ENCODE data around the gene CCDC102B.

Gene CCDC102B

GRCh38 chr18:68984342-68984741, 186.5 kb downstream of the CCDC102B start:
- ChIA-PET CTCF (interaction anchor here (1.0 kb wide), 1 partner anchor 11 kb away, joined by 3 read pairs; no protein-coding TSS in a partner anchor), POLR2A (no interaction called here)
- Histone ChIP-seq H3K9me3 (ENCODE audit: control extremely low read depth in 1 of 5, control insufficient read depth in 4 of 5, insufficient read depth in 2 of 5, low read depth in 1 of 5, low read length in 4 of 5) (peaks cover 0 to 6% (median 0%) of the 10 kb centered on the region in 5 experiments), H3K27ac (ENCODE audit: insufficient read depth in 1 of 2, low read depth in 1 of 2, low read length in 2 of 2, poor library complexity in 1 of 2, severe bottlenecking in 2 of 2) (no peak overlapping the region), H3K27me3 (replicated peaks in 2 of 5; ENCODE audit: control insufficient read depth in 4 of 5, insufficient read depth in 5 of 5, low read length in 4 of 5) (no peaks in the 10 kb centered on the region), H3K4me1 (ENCODE audit: control extremely low read depth in 1 of 4, control insufficient read depth in 4 of 4, insufficient read depth in 4 of 4, low read length in 3 of 4) (no peaks in the 10 kb centered on the region), H3K36me3 (ENCODE audit: control insufficient read depth in 4 of 4, insufficient read depth in 4 of 4, low read length in 3 of 4) (no peaks in the 10 kb centered on the region), H3K4me3 (ENCODE audit: control insufficient read depth in 1 of 7, extremely low read depth in 1 of 7, insufficient read depth in 4 of 7, low read depth in 2 of 7, low read length in 6 of 7) (no peak overlapping the region)
- no peak for DNase-seq
- no CpG with 5 or more reads among the region's 2 CpGs for WGBS (ENCODE audit: insufficient coverage)

GRCh38 chr18:68985172-68985820, 187.4 kb downstream of the CCDC102B start:
- no peak overlapping the region for H3K27ac ChIP-seq (ENCODE audit: insufficient read depth in 1 of 2, low read depth in 1 of 2, low read length in 2 of 2, poor library complexity in 1 of 2, severe bottlenecking in 2 of 2)
- POLR2A ChIA-PET, result no interaction called here
- no peaks in the 10 kb centered on the region for H3K27me3 ChIP-seq (replicated peaks in 2 of 5; ENCODE audit: control insufficient read depth in 4 of 5, insufficient read depth in 5 of 5, low read length in 4 of 5)
- peaks cover 0 to 6% (median 0%) of the 10 kb centered on the region in 5 experiments for H3K9me3 ChIP-seq (ENCODE audit: control extremely low read depth in 1 of 5, control insufficient read depth in 4 of 5, insufficient read depth in 2 of 5, low read depth in 1 of 5, low read length in 4 of 5)
- CTCF ChIA-PET, result no interaction called here
- WGBS (ENCODE audit: insufficient coverage), result no CpG with 5 or more reads among the region's 2 CpGs
- DNase-seq, result no peak
- no peaks in the 10 kb centered on the region for H3K4me1 ChIP-seq (ENCODE audit: control extremely low read depth in 1 of 4, control insufficient read depth in 4 of 4, insufficient read depth in 4 of 4, low read length in 3 of 4)
- no peak overlapping the region for H3K4me3 ChIP-seq (ENCODE audit: control insufficient read depth in 1 of 7, extremely low read depth in 1 of 7, insufficient read depth in 4 of 7, low read depth in 2 of 7, low read length in 6 of 7)
- H3K36me3 ChIP-seq (ENCODE audit: control insufficient read depth in 4 of 4, insufficient read depth in 4 of 4, low read length in 3 of 4), result no peaks in the 10 kb centered on the region

GRCh38 chr18:68991286-68991685, 193.4 kb downstream of the CCDC102B start:
- CTCF ChIA-PET, result no interaction called here
- POLR2A ChIA-PET, result no interaction called here

GRCh38 chr18:68992719-68993482, 195.0 kb downstream of the CCDC102B start:
- H3K27ac ChIP-seq (ENCODE audit: insufficient read depth in 1 of 2, low read depth in 1 of 2, low read length in 2 of 2, poor library complexity in 1 of 2, severe bottlenecking in 2 of 2), result no peak overlapping the region
- POLR2A ChIA-PET, result no interaction called here
- WGBS (ENCODE audit: insufficient coverage), result 87% methylated on average over 10 of the region's 12 CpGs

More at GRCh38 chr18:68991286-68991685, 193.4 kb downstream of the CCDC102B start:
- Histone ChIP-seq H3K27me3 (replicated peaks in 2 of 5; ENCODE audit: control insufficient read depth in 4 of 5, insufficient read depth in 5 of 5, low read length in 4 of 5) (no peaks in the 10 kb centered on the region), H3K27ac (ENCODE audit: insufficient read depth in 1 of 2, low read depth in 1 of 2, low read length in 2 of 2, poor library complexity in 1 of 2, severe bottlenecking in 2 of 2) (no peak overlapping the region), H3K9me3 (ENCODE audit: control extremely low read depth in 1 of 5, control insufficient read depth in 4 of 5, insufficient read depth in 2 of 5, low read depth in 1 of 5, low read length in 4 of 5) (peaks cover 0 to 6% (median 0%) of the 10 kb centered on the region in 5 experiments), H3K4me3 (ENCODE audit: control insufficient read depth in 1 of 7, extremely low read depth in 1 of 7, insufficient read depth in 4 of 7, low read depth in 2 of 7, low read length in 6 of 7) (no peak overlapping the region), H3K36me3 (ENCODE audit: control insufficient read depth in 4 of 4, insufficient read depth in 4 of 4, low read length in 3 of 4) (no peaks in the 10 kb centered on the region), H3K4me1 (ENCODE audit: control extremely low read depth in 1 of 4, control insufficient read depth in 4 of 4, insufficient read depth in 4 of 4, low read length in 3 of 4) (no peaks in the 10 kb centered on the region)
- DNase-seq, result no peak

GRCh38 chr18:68995675-68996074, 197.8 kb downstream of the CCDC102B start:
- Histone ChIP-seq H3K4me3 (ENCODE audit: control insufficient read depth in 1 of 7, extremely low read depth in 1 of 7, insufficient read depth in 4 of 7, low read depth in 2 of 7, low read length in 6 of 7) (no peak overlapping the region), H3K4me1 (ENCODE audit: control extremely low read depth in 1 of 4, control insufficient read depth in 4 of 4, insufficient read depth in 4 of 4, low read length in 3 of 4) (no peaks in the 10 kb centered on the region), H3K27ac (ENCODE audit: insufficient read depth in 1 of 2, low read depth in 1 of 2, low read length in 2 of 2, poor library complexity in 1 of 2, severe bottlenecking in 2 of 2) (no peak overlapping the region), H3K36me3 (ENCODE audit: control insufficient read depth in 4 of 4, insufficient read depth in 4 of 4, low read length in 3 of 4) (no peaks in the 10 kb centered on the region), H3K9me3 (ENCODE audit: control extremely low read depth in 1 of 5, control insufficient read depth in 4 of 5, insufficient read depth in 2 of 5, low read depth in 1 of 5, low read length in 4 of 5) (no peaks in the 10 kb centered on the region), H3K27me3 (replicated peaks in 2 of 5; ENCODE audit: control insufficient read depth in 4 of 5, insufficient read depth in 5 of 5, low read length in 4 of 5) (no peaks in the 10 kb centered on the region)
- ChIA-PET POLR2A (no interaction called here), CTCF (no interaction called here)
- no peak for DNase-seq
- WGBS (ENCODE audit: insufficient coverage), result 69% methylated on average over 4 of the region's 4 CpGs

More at GRCh38 chr18:68992719-68993482, 195.0 kb downstream of the CCDC102B start:
- H3K4me1 ChIP-seq (ENCODE audit: control extremely low read depth in 1 of 4, control insufficient read depth in 4 of 4, insufficient read depth in 4 of 4, low read length in 3 of 4), result no peaks in the 10 kb centered on the region
- CTCF ChIA-PET, result no interaction called here
- H3K36me3 ChIP-seq (ENCODE audit: control insufficient read depth in 4 of 4, insufficient read depth in 4 of 4, low read length in 3 of 4), result no peaks in the 10 kb centered on the region
- no peak overlapping the region for H3K4me3 ChIP-seq (ENCODE audit: control insufficient read depth in 1 of 7, extremely low read depth in 1 of 7, insufficient read depth in 4 of 7, low read depth in 2 of 7, low read length in 6 of 7)
- no peaks in the 10 kb centered on the region for H3K9me3 ChIP-seq (ENCODE audit: control extremely low read depth in 1 of 5, control insufficient read depth in 4 of 5, insufficient read depth in 2 of 5, low read depth in 1 of 5, low read length in 4 of 5)
- DNase-seq, result no peak
- H3K27me3 ChIP-seq (replicated peaks in 2 of 5; ENCODE audit: control insufficient read depth in 4 of 5, insufficient read depth in 5 of 5, low read length in 4 of 5), result no peaks in the 10 kb centered on the region

GRCh38 chr18:68997845-68998244, 200.0 kb downstream of the CCDC102B start:
- 100% methylated on average over 1 of the region's 3 CpGs for WGBS (ENCODE audit: insufficient coverage)

GRCh38 chr18:69000366-69000765, 202.5 kb downstream of the CCDC102B start:
- no peak overlapping the region for H3K4me3 ChIP-seq (ENCODE audit: control insufficient read depth in 1 of 7, extremely low read depth in 1 of 7, insufficient read depth in 4 of 7, low read depth in 2 of 7, low read length in 6 of 7)
- no CpG with 5 or more reads among the region's 1 CpG for WGBS (ENCODE audit: insufficient coverage)

More at GRCh38 chr18:68997845-68998244, 200.0 kb downstream of the CCDC102B start:
- ChIA-PET POLR2A (no interaction called here), CTCF (no interaction called here)
- no peaks in the 10 kb centered on the region for H3K36me3 ChIP-seq (ENCODE audit: control insufficient read depth in 4 of 4, insufficient read depth in 4 of 4, low read length in 3 of 4)
- no peaks in the 10 kb centered on the region for H3K9me3 ChIP-seq (ENCODE audit: control extremely low read depth in 1 of 5, control insufficient read depth in 4 of 5, insufficient read depth in 2 of 5, low read depth in 1 of 5, low read length in 4 of 5)
- no peaks in the 10 kb centered on the region for H3K4me1 ChIP-seq (ENCODE audit: control extremely low read depth in 1 of 4, control insufficient read depth in 4 of 4, insufficient read depth in 4 of 4, low read length in 3 of 4)
- no peak for DNase-seq
- H3K27ac ChIP-seq (ENCODE audit: insufficient read depth in 1 of 2, low read depth in 1 of 2, low read length in 2 of 2, poor library complexity in 1 of 2, severe bottlenecking in 2 of 2), result no peak overlapping the region
- H3K27me3 ChIP-seq (replicated peaks in 2 of 5; ENCODE audit: control insufficient read depth in 4 of 5, insufficient read depth in 5 of 5, low read length in 4 of 5), result no peaks in the 10 kb centered on the region
- no peak overlapping the region for H3K4me3 ChIP-seq (ENCODE audit: control insufficient read depth in 1 of 7, extremely low read depth in 1 of 7, insufficient read depth in 4 of 7, low read depth in 2 of 7, low read length in 6 of 7)

More at GRCh38 chr18:69000366-69000765, 202.5 kb downstream of the CCDC102B start:
- DNase-seq, result no peak
- H3K27me3 ChIP-seq (replicated peaks in 2 of 5; ENCODE audit: control insufficient read depth in 4 of 5, insufficient read depth in 5 of 5, low read length in 4 of 5), result no peaks in the 10 kb centered on the region
- no peaks in the 10 kb centered on the region for H3K9me3 ChIP-seq (ENCODE audit: control extremely low read depth in 1 of 5, control insufficient read depth in 4 of 5, insufficient read depth in 2 of 5, low read depth in 1 of 5, low read length in 4 of 5)
- no peaks in the 10 kb centered on the region for H3K4me1 ChIP-seq (ENCODE audit: control extremely low read depth in 1 of 4, control insufficient read depth in 4 of 4, insufficient read depth in 4 of 4, low read length in 3 of 4)
- H3K36me3 ChIP-seq (ENCODE audit: control insufficient read depth in 4 of 4, insufficient read depth in 4 of 4, low read length in 3 of 4), result no peaks in the 10 kb centered on the region
- CTCF ChIA-PET, result no interaction called here
- H3K27ac ChIP-seq (ENCODE audit: insufficient read depth in 1 of 2, low read depth in 1 of 2, low read length in 2 of 2, poor library complexity in 1 of 2, severe bottlenecking in 2 of 2), result no peak overlapping the region
- POLR2A ChIA-PET, result no interaction called here

All from common myeloid progenitor, CD34-positive (primary cell).